Endothelial cell of hepatic sinusoid (primary cell): ENCODE results near the gene NEDD9.

Experiments used
- in situ Hi-C: cut with HindIII; loops from 2 replicates; pipeline ENCODE4 v1.10.0; 2017; ENCODE audit warnings: low sequenced_read_pairs

Gene NEDD9

GRCh38 chr6:11202513-11203305 is 29.8 kb downstream of the NEDD9 start:
- in situ Hi-C loops, result no loop called here

- in situ Hi-C loops, result no loop called here
Observed at GRCh38 chr6:11201772-11202512, 30.5 kb downstream of the NEDD9 start.

- in situ Hi-C loops, result no loop called here
Observed at GRCh38 chr6:11201015-11201414, 31.5 kb downstream of the NEDD9 start.

- in situ Hi-C loops, result no loop called here
Observed at GRCh38 chr6:11200356-11200755, 32.1 kb downstream of the NEDD9 start.

- in situ Hi-C loops, result no loop called here
Observed at GRCh38 chr6:11198663-11199603, 33.5 kb downstream of the NEDD9 start.

GRCh38 chr6:11197850-11198249 is 34.6 kb downstream of the NEDD9 start:
- in situ Hi-C loops, result no loop called here

- in situ Hi-C loops, result no loop called here
Observed at GRCh38 chr6:11197175-11197536, 35.3 kb downstream of the NEDD9 start.

- in situ Hi-C loops, result no loop called here
Observed at GRCh38 chr6:11196511-11197174, 35.8 kb downstream of the NEDD9 start.

GRCh38 chr6:11194356-11195218 is 37.9 kb downstream of the NEDD9 start:
- in situ Hi-C loops, result no loop called here

GRCh38 chr6:11193434-11193833 is 39.0 kb downstream of the NEDD9 start:
- in situ Hi-C loops, result no loop called here

- in situ Hi-C loops, result no loop called here
Observed at GRCh38 chr6:11192167-11192566, 40.3 kb downstream of the NEDD9 start.

GRCh38 chr6:11190625-11191245 is 41.7 kb downstream of the NEDD9 start:
- in situ Hi-C loops, result no loop called here

- in situ Hi-C loops, result no loop called here
Observed at GRCh38 chr6:11189865-11190624, 42.4 kb downstream of the NEDD9 start.

GRCh38 chr6:11188161-11188915 is 44.1 kb downstream of the NEDD9 start:
- in situ Hi-C loops, result no loop called here

GRCh38 chr6:11187301-11187700 is 45.2 kb downstream of the NEDD9 start:
- in situ Hi-C loops, result no loop called here

GRCh38 chr6:11185204-11185842 is 47.1 kb downstream of the NEDD9 start:
- in situ Hi-C loops, result no loop called here

- in situ Hi-C loops, result no loop called here
Observed at GRCh38 chr6:11183761-11184362, 48.6 kb downstream of the NEDD9 start.
